ENCODE measurements around the gene PEX7. TPM values are rescaled to one million over a fixed set of nuclear protein-coding genes. Genes with fewer than 3 reads are reported as not detected.
A peak's percentile ranks its signal among the peaks of the same experiment; 100 is the strongest.

Gene PEX7
- total and polyA plus RNA-seq, 2 donors (not counting 1 experiment from before 2014, with no cell fraction given), result 10.2 to 18.0 TPM

DNA sequence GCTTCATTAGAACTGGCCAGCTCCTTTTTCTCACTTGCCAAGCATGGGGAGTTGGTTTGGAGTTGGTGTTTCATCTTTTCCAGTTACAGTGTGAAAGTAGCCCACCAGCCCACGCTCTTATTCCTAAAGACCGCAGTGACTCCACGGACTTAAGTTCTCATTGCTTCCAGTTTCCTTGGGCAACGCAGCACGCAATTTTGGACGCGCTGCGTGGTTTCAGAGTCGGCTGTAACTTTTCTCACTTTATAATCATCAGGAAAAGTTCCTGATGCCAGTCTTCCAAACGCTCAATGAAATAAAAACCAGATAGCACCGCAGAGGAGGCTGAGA lies 381 bp upstream of the PEX7 start:
- Histone ChIP-seq H3K27ac (ENCODE audit: insufficient read depth, low read length) (peak overlapping the region; percentile 82), H3K79me2 (ENCODE audit: control insufficient read depth, insufficient read depth, low read length) (no peaks in the 10 kb centered on the region), H3K36me3 (ENCODE audit: control insufficient read depth, insufficient read depth, low read length) (no peaks in the 10 kb centered on the region), H4K20me1 (ENCODE audit: control insufficient read depth, extremely low read depth, insufficient read depth, low read length) (no peaks in the 10 kb centered on the region), H3K4me3 (replicated peaks in 1 of 4; ENCODE audit: control extremely low read depth in 1 of 4, insufficient read depth in 1 of 4, low read depth in 3 of 4, low read length in 4 of 4) (peak overlapping the region; percentile 55 to 94 (median 76)), H2AFZ (ENCODE audit: low read length) (peak overlapping the region; percentile 91), H3K9ac (ENCODE audit: insufficient read depth, low read length) (peak overlapping the region; percentile 95), H3K27me3 (ENCODE audit: control insufficient read depth, insufficient read depth, low read length) (no peaks in the 10 kb centered on the region), H3K4me1 (ENCODE audit: control insufficient read depth, extremely low read depth, insufficient read depth, low read length) (no peaks in the 10 kb centered on the region), H3K4me2 (ENCODE audit: extremely low read depth, insufficient read depth, low read length) (peak overlapping the region; percentile 74), H3K9me3 (ENCODE audit: control insufficient read depth, insufficient read depth, low read depth, low read length) (no peaks in the 10 kb centered on the region)
- TF ChIP-seq, protein P1, sequence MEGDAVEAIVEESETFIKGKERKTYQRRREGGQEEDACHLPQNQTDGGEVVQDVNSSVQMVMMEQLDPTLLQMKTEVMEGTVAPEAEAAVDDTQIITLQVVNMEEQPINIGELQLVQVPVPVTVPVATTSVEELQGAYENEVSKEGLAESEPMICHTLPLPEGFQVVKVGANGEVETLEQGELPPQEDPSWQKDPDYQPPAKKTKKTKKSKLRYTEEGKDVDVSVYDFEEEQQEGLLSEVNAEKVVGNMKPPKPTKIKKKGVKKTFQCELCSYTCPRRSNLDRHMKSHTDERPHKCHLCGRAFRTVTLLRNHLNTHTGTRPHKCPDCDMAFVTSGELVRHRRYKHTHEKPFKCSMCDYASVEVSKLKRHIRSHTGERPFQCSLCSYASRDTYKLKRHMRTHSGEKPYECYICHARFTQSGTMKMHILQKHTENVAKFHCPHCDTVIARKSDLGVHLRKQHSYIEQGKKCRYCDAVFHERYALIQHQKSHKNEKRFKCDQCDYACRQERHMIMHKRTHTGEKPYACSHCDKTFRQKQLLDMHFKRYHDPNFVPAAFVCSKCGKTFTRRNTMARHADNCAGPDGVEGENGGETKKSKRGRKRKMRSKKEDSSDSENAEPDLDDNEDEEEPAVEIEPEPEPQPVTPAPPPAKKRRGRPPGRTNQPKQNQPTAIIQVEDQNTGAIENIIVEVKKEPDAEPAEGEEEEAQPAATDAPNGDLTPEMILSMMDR (conservative IDR thresholded peaks at IDR 0.05 in 1 of 2, IDR thresholded peaks at IDR 0.05 in 1 of 2; ENCODE audit: low read depth in 1 of 2, low read length in 2 of 2), result no peak
- TF ChIP-seq EZH2 (IDR thresholded peaks at IDR 0.05; ENCODE audit: low read length, missing control alignments), result no peak
- DNase-seq (ENCODE audit: low read depth in 2 of 2), result peak in 1 of 2 donors; percentile 80

- Histone ChIP-seq H3K4me3 (replicated peaks in 1 of 4; ENCODE audit: control extremely low read depth in 1 of 4, insufficient read depth in 1 of 4, low read depth in 3 of 4, low read length in 4 of 4) (peak overlapping the region; percentile 55 to 77 (median 74)), H3K4me2 (ENCODE audit: extremely low read depth, insufficient read depth, low read length) (peak overlapping the region; percentile 94), H4K20me1 (ENCODE audit: control insufficient read depth, extremely low read depth, insufficient read depth, low read length) (no peaks in the 10 kb centered on the region), H3K4me1 (ENCODE audit: control insufficient read depth, extremely low read depth, insufficient read depth, low read length) (no peaks in the 10 kb centered on the region), H3K27ac (ENCODE audit: insufficient read depth, low read length) (peak overlapping the region; percentile 82), H2AFZ (ENCODE audit: low read length) (peak overlapping the region; percentile 96), H3K36me3 (ENCODE audit: control insufficient read depth, insufficient read depth, low read length) (no peaks in the 10 kb centered on the region), H3K9me3 (ENCODE audit: control insufficient read depth, insufficient read depth, low read depth, low read length) (no peaks in the 10 kb centered on the region), H3K9ac (ENCODE audit: insufficient read depth, low read length) (peak overlapping the region; percentile 95), H3K27me3 (ENCODE audit: control insufficient read depth, insufficient read depth, low read length) (no peaks in the 10 kb centered on the region), H3K79me2 (ENCODE audit: control insufficient read depth, insufficient read depth, low read length) (no peaks in the 10 kb centered on the region)
- TF ChIP-seq EZH2 (IDR thresholded peaks at IDR 0.05; ENCODE audit: low read length, missing control alignments), result no peak
- TF ChIP-seq, protein P1 (conservative IDR thresholded peaks at IDR 0.05 in 1 of 2, IDR thresholded peaks at IDR 0.05 in 1 of 2; ENCODE audit: low read depth in 1 of 2, low read length in 2 of 2), result no peak
- no peak for DNase-seq (ENCODE audit: low read depth in 2 of 2)
These were observed 802 bp downstream of the PEX7 start for GRCh38 chr6:136823128-136823660.

DNA sequence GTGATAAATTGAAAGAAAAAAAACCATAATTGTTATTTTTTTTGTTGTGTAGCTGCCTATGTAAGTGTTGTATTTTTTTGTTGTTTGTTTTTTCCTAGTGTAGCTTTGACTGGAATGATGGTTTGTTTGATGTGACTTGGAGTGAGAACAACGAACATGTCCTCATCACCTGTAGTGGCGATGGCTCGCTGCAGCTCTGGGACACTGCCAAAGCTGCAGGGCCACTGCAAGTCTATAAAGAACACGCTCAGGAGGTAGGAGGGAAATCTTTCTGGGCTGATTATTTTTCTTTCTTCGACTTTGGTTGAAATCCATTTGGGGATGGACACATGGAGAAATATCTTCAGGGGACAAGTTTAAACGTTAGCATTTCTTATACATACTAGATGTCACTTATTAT lies 3.8 kb downstream of the PEX7 start:
- no peak overlapping the region for H3K4me3 ChIP-seq (replicated peaks in 1 of 4; ENCODE audit: control extremely low read depth in 1 of 4, insufficient read depth in 1 of 4, low read depth in 3 of 4, low read length in 4 of 4)
- no peak for DNase-seq (ENCODE audit: low read depth in 2 of 2)
- TF ChIP-seq, protein P1 (conservative IDR thresholded peaks at IDR 0.05 in 1 of 2, IDR thresholded peaks at IDR 0.05 in 1 of 2; ENCODE audit: low read depth in 1 of 2, low read length in 2 of 2), result no peak
- no peak for TF ChIP-seq EZH2 (IDR thresholded peaks at IDR 0.05; ENCODE audit: low read length, missing control alignments)

More for the DNA sequence above, 3.8 kb downstream of the PEX7 start:
- H3K27me3 ChIP-seq (ENCODE audit: control insufficient read depth, insufficient read depth, low read length), result no peaks in the 10 kb centered on the region
- H2AFZ ChIP-seq (ENCODE audit: low read length), result no peak overlapping the region
- no peak overlapping the region for H3K27ac ChIP-seq (ENCODE audit: insufficient read depth, low read length)
- no peaks in the 10 kb centered on the region for H3K36me3 ChIP-seq (ENCODE audit: control insufficient read depth, insufficient read depth, low read length)
- no peak overlapping the region for H3K9ac ChIP-seq (ENCODE audit: insufficient read depth, low read length)
- H3K4me2 ChIP-seq (ENCODE audit: extremely low read depth, insufficient read depth, low read length), result no peak overlapping the region
- no peaks in the 10 kb centered on the region for H3K9me3 ChIP-seq (ENCODE audit: control insufficient read depth, insufficient read depth, low read depth, low read length)
- no peaks in the 10 kb centered on the region for H3K79me2 ChIP-seq (ENCODE audit: control insufficient read depth, insufficient read depth, low read length)
- H4K20me1 ChIP-seq (ENCODE audit: control insufficient read depth, extremely low read depth, insufficient read depth, low read length), result no peaks in the 10 kb centered on the region
- no peaks in the 10 kb centered on the region for H3K4me1 ChIP-seq (ENCODE audit: control insufficient read depth, extremely low read depth, insufficient read depth, low read length)

Data from fibroblast of lung (primary cell).